COLO668 (cell line): Measurements from ENCODE around the gene RNF144A.
A peak's percentile ranks its signal among the peaks of the same experiment; 100 is the strongest.
"Not testable (repeated sequence)": the region's sequence is repeated elsewhere in the genome, so short reads cannot be mapped to it uniquely, and the experiment has no call there.

Experiments used
- DNase-seq: peaks from one replicate; lab custom pipeline; 2025; ENCODE audit not compliant: unreplicated experiment; lab: John Stamatoyannopoulos, UW

The RNF144A gene

GRCh38 chr2:7001395-7001794, 84.2 kb downstream of the RNF144A start:
- DNase-seq, result not testable (repeated sequence)

GRCh38 chr2:7003895-7004294, 86.7 kb downstream of the RNF144A start:
- no peak for DNase-seq

- DNase-seq, result no peak
These were observed 87.4 kb downstream of the RNF144A start for GRCh38 chr2:7004636-7005035.

- no peak for DNase-seq
These were observed 90.3 kb downstream of the RNF144A start for GRCh38 chr2:7007488-7007845.

GRCh38 chr2:7007846-7008741, 90.9 kb downstream of the RNF144A start:
- DNase-seq, result no peak

GRCh38 chr2:7009207-7009911, 92.1 kb downstream of the RNF144A start:
- peak; percentile 7 for DNase-seq

- no peak for DNase-seq
These were observed 93.3 kb downstream of the RNF144A start for GRCh38 chr2:7010391-7011054.

GRCh38 chr2:7011356-7012083, 94.3 kb downstream of the RNF144A start:
- peak; percentile 30 for DNase-seq

- peak; percentile 75 for DNase-seq
These were observed 95.0 kb downstream of the RNF144A start for GRCh38 chr2:7012141-7012764.

GRCh38 chr2:7013471-7014160, 96.4 kb downstream of the RNF144A start:
- no peak for DNase-seq

- peak; percentile 9 for DNase-seq
These were observed 97.0 kb downstream of the RNF144A start for GRCh38 chr2:7014174-7014640.

- no peak for DNase-seq
These were observed 98.1 kb downstream of the RNF144A start for GRCh38 chr2:7015007-7015950.

GRCh38 chr2:7016148-7016547, 98.9 kb downstream of the RNF144A start:
- no peak for DNase-seq

GRCh38 chr2:7016601-7017211, 99.5 kb downstream of the RNF144A start:
- DNase-seq, result no peak

GRCh38 chr2:7017671-7018281, 100.6 kb downstream of the RNF144A start:
- no peak for DNase-seq

- no peak for DNase-seq
These were observed 101.1 kb downstream of the RNF144A start for GRCh38 chr2:7018282-7018701.

- no peak for DNase-seq
These were observed 101.6 kb downstream of the RNF144A start for GRCh38 chr2:7018767-7019166.

- DNase-seq, result no peak
These were observed 102.0 kb downstream of the RNF144A start for GRCh38 chr2:7019191-7019590.
